Muscle layer of duodenum (tissue), 2 donors: Measurements from ENCODE around the gene MAGI1.

Experiments used
- H3K27ac ChIP-seq: one replicate; pipeline ENCODE4 v1.7.0; 2013; ENCODE audit warnings: mild to moderate bottlenecking, low read length
- H3K27me3 ChIP-seq: one replicate; pipeline ENCODE4 v1.7.0; 2013; ENCODE audit warnings: low read depth, mild to moderate bottlenecking, control low read depth, low read length
- H3K36me3 ChIP-seq, 2 donors: one replicate each; pipeline ENCODE4 v1.7.0; 2013; ENCODE audit warnings: low read length in 2 of 2, control low read depth in 1 of 2, mild to moderate bottlenecking in 1 of 2; ENCODE audit not compliant: insufficient read depth in 2 of 2, control insufficient read depth in 1 of 2
- H3K4me1 ChIP-seq, 2 donors: one replicate each; pipeline ENCODE4 v1.7.0; 2013; ENCODE audit warnings: low read length in 2 of 2, mild to moderate bottlenecking in 2 of 2, control low read depth in 1 of 2, moderate library complexity in 1 of 2; ENCODE audit not compliant: insufficient read depth in 2 of 2, control insufficient read depth in 1 of 2
- H3K4me3 ChIP-seq, 2 donors: one replicate each; pipeline ENCODE4 v1.7.0; 2013; ENCODE audit warnings: low read length in 2 of 2, low read depth in 1 of 2, mild to moderate bottlenecking in 1 of 2
- H3K9me3 ChIP-seq, 2 donors: one replicate each; pipeline ENCODE4 v1.7.0; 2013; ENCODE audit warnings: low read length in 2 of 2, control low read depth in 1 of 2, mild to moderate bottlenecking in 1 of 2; ENCODE audit not compliant: control insufficient read depth in 1 of 2
- donor health status: healthy.

Gene MAGI1

DNA sequence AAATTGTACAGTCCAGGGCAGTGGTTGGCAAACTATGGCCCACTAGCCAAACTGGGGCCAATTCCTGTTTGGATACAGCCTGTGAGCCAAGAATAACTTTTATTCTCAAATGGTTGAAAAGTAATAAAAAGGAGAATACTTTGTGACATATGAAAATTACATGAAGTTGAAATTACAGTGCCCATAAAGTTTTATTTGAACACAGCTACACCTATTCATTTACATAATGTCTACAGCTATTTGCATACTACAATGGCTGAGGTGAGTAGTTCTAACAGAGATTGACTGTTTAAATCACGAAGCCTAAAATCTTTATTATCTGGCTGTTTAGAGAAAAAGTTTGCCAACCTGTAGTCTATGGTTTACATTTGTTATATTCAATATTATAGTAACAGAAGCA lies 600.1 kb downstream of the MAGI1 start:
- Histone ChIP-seq H3K4me1 (no peaks in the 10 kb centered on the region), H3K27me3 (no peaks in the 10 kb centered on the region), H3K27ac (no peak overlapping the region), H3K9me3 (no peaks in the 10 kb centered on the region), H3K4me3 (no peak overlapping the region), H3K36me3 (peaks cover 0 to 3% of the 10 kb centered on the region in 2 donors)

- no peaks in the 10 kb centered on the region for H3K27me3 ChIP-seq
- no peaks in the 10 kb centered on the region for H3K4me1 ChIP-seq
- H3K27ac ChIP-seq = no peak overlapping the region
- no peak overlapping the region for H3K4me3 ChIP-seq
- H3K9me3 ChIP-seq = no peaks in the 10 kb centered on the region
- H3K36me3 ChIP-seq = peaks cover 0 to 3% of the 10 kb centered on the region in 2 donors
These were observed 600.6 kb downstream of the MAGI1 start for GRCh38 chr3:65438096-65438495.

- Histone ChIP-seq H3K4me1 (no peaks in the 10 kb centered on the region), H3K9me3 (no peaks in the 10 kb centered on the region), H3K4me3 (no peak overlapping the region), H3K27ac (no peak overlapping the region), H3K36me3 (peaks cover 0 to 3% of the 10 kb centered on the region in 2 donors), H3K27me3 (no peaks in the 10 kb centered on the region)
These were observed 602.1 kb downstream of the MAGI1 start for GRCh38 chr3:65436580-65436979.

GRCh38 chr3:65433480-65433879 lies 605.2 kb downstream of the MAGI1 start:
- no peaks in the 10 kb centered on the region for H3K9me3 ChIP-seq
- H3K36me3 ChIP-seq = peaks cover 4 to 17% of the 10 kb centered on the region in 2 donors
- no peak overlapping the region for H3K4me3 ChIP-seq
- H3K4me1 ChIP-seq = no peaks in the 10 kb centered on the region
- no peaks in the 10 kb centered on the region for H3K27me3 ChIP-seq
- no peak overlapping the region for H3K27ac ChIP-seq

DNA sequence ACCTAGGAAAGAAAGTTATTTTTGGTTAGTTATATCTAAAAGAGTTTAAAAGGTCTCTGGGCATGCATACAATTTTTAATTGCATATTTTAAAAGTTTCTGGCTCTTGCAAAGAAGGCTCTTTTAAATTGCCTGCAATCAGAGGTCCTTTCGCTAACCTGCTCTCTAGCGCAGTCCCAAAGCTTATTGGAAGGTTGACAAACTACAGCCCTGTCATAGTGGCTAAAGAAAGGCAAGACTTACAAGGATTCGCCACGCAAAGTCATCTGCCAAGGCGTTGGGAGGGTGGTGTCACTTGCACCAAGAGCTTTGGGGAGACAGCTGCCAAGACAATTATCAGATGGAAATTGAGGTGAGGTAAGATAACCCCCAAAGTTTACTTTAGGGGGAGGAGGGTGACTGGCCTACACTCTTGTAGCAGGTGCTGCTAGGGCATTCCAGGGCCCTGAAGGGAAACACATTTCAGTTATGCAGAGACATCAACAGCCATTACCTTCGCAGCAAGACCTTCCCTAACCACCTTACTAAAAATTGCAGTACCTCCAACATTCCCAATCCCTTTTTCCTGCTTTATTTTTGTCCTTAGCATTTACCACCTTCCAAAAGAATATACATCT lies 606.2 kb downstream of the MAGI1 start:
- peaks cover 4 to 17% of the 10 kb centered on the region in 2 donors for H3K36me3 ChIP-seq

DNA sequence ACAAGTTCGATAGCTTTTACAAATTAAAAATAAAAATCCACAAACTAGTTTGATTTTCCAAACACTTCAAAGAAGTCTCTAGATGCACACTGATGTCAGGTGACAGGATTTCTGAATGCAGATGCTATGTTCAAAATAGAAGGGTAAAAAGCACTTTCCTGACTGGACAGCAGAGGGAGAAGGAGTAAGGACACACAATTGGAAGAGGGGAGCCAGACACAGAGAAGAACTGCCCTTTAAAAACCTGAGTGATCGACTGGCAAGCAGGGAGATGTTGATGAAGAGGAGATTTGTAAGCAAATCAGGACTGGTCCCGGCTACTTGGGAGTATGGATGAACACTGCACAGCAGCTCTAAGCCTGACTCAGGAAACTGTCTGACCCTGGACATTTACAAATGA lies 612.8 kb downstream of the MAGI1 start:
- Histone ChIP-seq H3K4me3 (no peak overlapping the region), H3K9me3 (no peaks in the 10 kb centered on the region), H3K27me3 (no peaks in the 10 kb centered on the region), H3K4me1 (no peaks in the 10 kb centered on the region), H3K36me3 (peaks cover 4 to 11% of the 10 kb centered on the region in 2 donors), H3K27ac (no peak overlapping the region)

More for the DNA sequence above, 606.2 kb downstream of the MAGI1 start:
- Histone ChIP-seq H3K4me1 (no peaks in the 10 kb centered on the region), H3K9me3 (no peaks in the 10 kb centered on the region), H3K27ac (no peak overlapping the region), H3K4me3 (no peak overlapping the region), H3K27me3 (no peaks in the 10 kb centered on the region)

- Histone ChIP-seq H3K27me3 (no peaks in the 10 kb centered on the region), H3K27ac (no peak overlapping the region)
These were observed 616.6 kb downstream of the MAGI1 start for GRCh38 chr3:65422154-65422553.

GRCh38 chr3:65419233-65419632 lies 619.5 kb downstream of the MAGI1 start:
- H3K4me3 ChIP-seq = no peak overlapping the region

More at GRCh38 chr3:65422154-65422553, 616.6 kb downstream of the MAGI1 start:
- H3K4me1 ChIP-seq = no peaks in the 10 kb centered on the region
- H3K36me3 ChIP-seq = no peaks in the 10 kb centered on the region
- no peak overlapping the region for H3K4me3 ChIP-seq
- H3K9me3 ChIP-seq = no peaks in the 10 kb centered on the region

DNA sequence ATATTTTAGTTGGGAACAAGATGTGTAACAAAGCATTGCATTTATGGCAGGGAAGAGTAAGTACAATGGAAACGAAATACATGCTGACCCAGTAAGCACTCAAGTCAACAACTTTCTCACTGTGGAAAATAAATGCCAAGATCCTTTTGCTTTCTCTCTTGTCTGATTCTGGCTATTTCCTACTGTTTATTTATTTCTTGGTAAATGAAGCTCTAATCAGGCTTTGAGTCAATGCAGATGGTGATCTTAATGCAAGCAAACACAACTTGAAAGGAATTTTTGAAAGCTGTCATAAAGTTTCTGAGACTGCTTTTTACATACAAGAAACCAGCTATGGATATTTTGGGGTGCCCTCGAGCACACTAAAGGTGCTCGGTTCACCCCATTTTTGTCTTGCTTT lies 624.8 kb downstream of the MAGI1 start:
- Histone ChIP-seq H3K36me3 (no peaks in the 10 kb centered on the region), H3K4me1 (peaks cover 0 to 7% of the 10 kb centered on the region in 2 donors), H3K27me3 (no peaks in the 10 kb centered on the region), H3K4me3 (no peak overlapping the region), H3K9me3 (no peaks in the 10 kb centered on the region), H3K27ac (no peak overlapping the region)

More at GRCh38 chr3:65419233-65419632, 619.5 kb downstream of the MAGI1 start:
- Histone ChIP-seq H3K27ac (no peak overlapping the region), H3K4me1 (no peaks in the 10 kb centered on the region), H3K36me3 (no peaks in the 10 kb centered on the region), H3K27me3 (no peaks in the 10 kb centered on the region), H3K9me3 (no peaks in the 10 kb centered on the region)

- Histone ChIP-seq H3K36me3 (no peaks in the 10 kb centered on the region), H3K27me3 (no peaks in the 10 kb centered on the region), H3K4me3 (no peak overlapping the region), H3K9me3 (no peaks in the 10 kb centered on the region), H3K27ac (peak overlapping the region; percentile 14), H3K4me1 (peaks cover 0 to 7% of the 10 kb centered on the region in 2 donors)
These were observed 626.1 kb downstream of the MAGI1 start for GRCh38 chr3:65412588-65412987.

DNA sequence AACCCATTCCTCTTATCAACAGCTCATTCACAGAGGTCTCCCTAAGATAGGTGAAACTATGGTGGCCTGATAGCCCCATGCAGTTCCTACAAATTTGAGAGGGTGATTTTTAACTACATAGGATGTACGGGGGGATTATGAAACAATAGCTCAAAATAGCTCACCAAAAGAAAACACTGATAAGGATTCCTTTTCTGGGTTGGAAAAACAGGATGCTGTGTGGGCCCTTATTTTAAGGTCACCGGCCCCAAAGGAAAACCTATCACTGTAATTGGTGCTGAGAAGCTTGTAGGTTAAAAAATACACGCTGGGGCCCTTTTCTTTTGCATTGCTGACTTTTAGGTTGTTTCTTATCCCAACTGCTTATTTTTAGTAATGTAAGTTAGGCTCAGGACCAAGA lies 627.4 kb downstream of the MAGI1 start:
- Histone ChIP-seq H3K27ac (no peak overlapping the region), H3K4me3 (no peak overlapping the region), H3K27me3 (no peaks in the 10 kb centered on the region), H3K4me1 (peaks cover 0 to 7% of the 10 kb centered on the region in 2 donors), H3K36me3 (no peaks in the 10 kb centered on the region), H3K9me3 (no peaks in the 10 kb centered on the region)

GRCh38 chr3:65409176-65409569 lies 629.5 kb downstream of the MAGI1 start:
- H3K4me3 ChIP-seq = no peak overlapping the region
- H3K4me1 ChIP-seq = peaks cover 0 to 7% of the 10 kb centered on the region in 2 donors

More at GRCh38 chr3:65409176-65409569, 629.5 kb downstream of the MAGI1 start:
- no peaks in the 10 kb centered on the region for H3K27me3 ChIP-seq
- H3K9me3 ChIP-seq = no peaks in the 10 kb centered on the region
- no peaks in the 10 kb centered on the region for H3K36me3 ChIP-seq
- no peak overlapping the region for H3K27ac ChIP-seq
